ENCODE measurements around the gene SULT1C4. TPM values are rescaled to one million over a fixed set of nuclear protein-coding genes. Genes with fewer than 3 reads are reported as not detected.

SULT1C4 gene
- polyA plus RNA-seq, 4 donors = 1.1 to 13.3 (median 2.4) TPM; not detected in 1

GRCh38 chr2:108378851-108379250, 1.1 kb downstream of the SULT1C4 start:
- peaks cover 0 to 14% (median 0%) of the 10 kb centered on the region in 3 donors for H3K4me1 ChIP-seq (ENCODE audit: control insufficient read depth in 3 of 3, insufficient read depth in 2 of 3, low read depth in 1 of 3, low read length in 2 of 3)
- peaks cover 0 to 5% (median 0%) of the 10 kb centered on the region in 3 donors for H3K36me3 ChIP-seq (ENCODE audit: control insufficient read depth in 3 of 3, insufficient read depth in 2 of 3, low read depth in 1 of 3, low read length in 3 of 3)
- peak overlapping the region in 1 of 3 donors; percentile 49 for H3K4me3 ChIP-seq (ENCODE audit: low read depth in 1 of 3, low read length in 3 of 3)
- WGBS, 3 donors = 31 to 81% (median 70%) methylated on average over 2 of the region's 2 CpGs
- no peak for DNase-seq
- H3K27me3 ChIP-seq (ENCODE audit: control insufficient read depth in 3 of 3, insufficient read depth in 3 of 3, low read length in 3 of 3) = no peaks in the 10 kb centered on the region
- H3K9me3 ChIP-seq (ENCODE audit: control insufficient read depth in 2 of 2, insufficient read depth in 1 of 2, low read depth in 1 of 2, low read length in 1 of 2) = no peaks in the 10 kb centered on the region
- H3K27ac ChIP-seq (ENCODE audit: low read depth in 1 of 3, low read length in 2 of 3) = peak overlapping the region in 2 of 3 donors; percentile 24 to 82
- FAIRE-seq = no peak

DNA sequence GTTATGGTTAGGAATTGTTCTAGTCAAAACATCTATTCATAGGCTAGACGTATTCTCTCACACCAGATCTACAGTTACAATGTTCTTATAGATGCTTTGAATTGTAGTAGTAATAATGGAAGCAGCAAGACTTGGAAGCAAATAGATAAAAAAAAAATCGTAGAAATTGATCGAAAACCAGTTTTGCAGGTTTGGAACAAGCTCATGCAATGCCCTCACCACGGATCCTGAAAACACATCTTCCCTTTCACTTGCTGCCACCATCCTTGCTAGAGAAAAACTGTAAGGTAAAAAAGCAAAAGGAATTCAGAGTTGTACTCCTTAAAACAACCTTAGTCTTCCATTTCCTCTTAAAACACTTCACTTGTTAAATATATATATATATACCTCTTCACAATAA, 4.4 kb downstream of the SULT1C4 start:
- peaks cover 0 to 21% (median 0%) of the 10 kb centered on the region in 3 donors for H3K4me1 ChIP-seq (ENCODE audit: control insufficient read depth in 3 of 3, insufficient read depth in 2 of 3, low read depth in 1 of 3, low read length in 2 of 3)
- 49 to 65% (median 53%) methylated on average over 4 of the region's 4 CpGs for WGBS, 3 donors
- DNase-seq (no peak), FAIRE-seq (no peak)
- peaks cover 0 to 5% (median 0%) of the 10 kb centered on the region in 3 donors for H3K36me3 ChIP-seq (ENCODE audit: control insufficient read depth in 3 of 3, insufficient read depth in 2 of 3, low read depth in 1 of 3, low read length in 3 of 3)
- no peak overlapping the region for H3K27ac ChIP-seq (ENCODE audit: low read depth in 1 of 3, low read length in 2 of 3)
- H3K4me3 ChIP-seq (ENCODE audit: low read depth in 1 of 3, low read length in 3 of 3) = no peak overlapping the region
- no peaks in the 10 kb centered on the region for H3K27me3 ChIP-seq (ENCODE audit: control insufficient read depth in 3 of 3, insufficient read depth in 3 of 3, low read length in 3 of 3)
- H3K9me3 ChIP-seq (ENCODE audit: control insufficient read depth in 2 of 2, insufficient read depth in 1 of 2, low read depth in 1 of 2, low read length in 1 of 2) = no peaks in the 10 kb centered on the region

DNA sequence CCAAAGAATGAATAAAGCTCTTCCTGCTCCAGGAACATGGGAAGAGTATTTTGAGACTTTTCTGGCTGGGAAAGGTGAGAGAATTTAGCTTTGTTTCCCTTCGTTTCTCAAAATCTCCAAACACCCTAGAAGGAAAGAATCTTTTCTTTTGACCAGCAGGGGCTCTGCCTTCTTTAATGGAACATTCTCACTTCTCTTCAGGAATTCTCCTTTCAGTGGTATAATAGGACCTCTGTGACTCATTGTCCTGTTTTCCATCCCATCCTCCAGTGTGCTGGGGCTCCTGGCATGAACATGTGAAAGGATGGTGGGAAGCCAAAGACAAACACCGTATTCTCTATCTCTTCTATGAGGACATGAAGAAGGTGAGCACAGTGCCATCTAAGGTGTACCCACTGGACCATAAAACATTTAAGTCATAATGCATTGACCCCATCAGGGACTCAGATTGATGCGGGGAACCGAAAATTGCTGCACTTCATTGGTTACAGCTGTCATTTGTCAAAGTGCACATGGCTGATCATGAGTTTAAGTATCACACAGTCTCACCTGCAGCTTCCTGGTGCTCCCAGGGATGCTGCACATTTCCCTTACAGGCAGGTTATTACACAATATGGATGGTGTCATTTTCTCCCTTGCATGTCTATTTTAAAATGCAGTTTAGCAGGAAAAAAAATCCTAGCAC, 5.5 kb downstream of the SULT1C4 start:
- DNase-seq (no peak), FAIRE-seq (no peak)
- no peaks in the 10 kb centered on the region for H3K27me3 ChIP-seq (ENCODE audit: control insufficient read depth in 3 of 3, insufficient read depth in 3 of 3, low read length in 3 of 3)
- H3K27ac ChIP-seq (ENCODE audit: low read depth in 1 of 3, low read length in 2 of 3) = no peak overlapping the region
- H3K36me3 ChIP-seq (ENCODE audit: control insufficient read depth in 3 of 3, insufficient read depth in 2 of 3, low read depth in 1 of 3, low read length in 3 of 3) = peaks cover 0 to 9% (median 0%) of the 10 kb centered on the region in 3 donors
- H3K9me3 ChIP-seq (ENCODE audit: control insufficient read depth in 2 of 2, insufficient read depth in 1 of 2, low read depth in 1 of 2, low read length in 1 of 2) = no peaks in the 10 kb centered on the region
- peaks cover 0 to 11% (median 0%) of the 10 kb centered on the region in 3 donors for H3K4me1 ChIP-seq (ENCODE audit: control insufficient read depth in 3 of 3, insufficient read depth in 2 of 3, low read depth in 1 of 3, low read length in 2 of 3)
- WGBS, 3 donors = 80 to 88% (median 87%) methylated on average over 4 of the region's 4 CpGs
- H3K4me3 ChIP-seq (ENCODE audit: low read depth in 1 of 3, low read length in 3 of 3) = no peak overlapping the region

- Histone ChIP-seq H3K36me3 (ENCODE audit: control insufficient read depth in 3 of 3, insufficient read depth in 2 of 3, low read depth in 1 of 3, low read length in 3 of 3) (peaks cover 0 to 13% (median 0%) of the 10 kb centered on the region in 3 donors), H3K4me1 (ENCODE audit: control insufficient read depth in 3 of 3, insufficient read depth in 2 of 3, low read depth in 1 of 3, low read length in 2 of 3) (peaks cover 0 to 10% (median 0%) of the 10 kb centered on the region in 3 donors), H3K4me3 (ENCODE audit: low read depth in 1 of 3, low read length in 3 of 3) (no peak overlapping the region), H3K27ac (ENCODE audit: low read depth in 1 of 3, low read length in 2 of 3) (peak overlapping the region in 1 of 3 donors; percentile 52), H3K9me3 (ENCODE audit: control insufficient read depth in 2 of 2, insufficient read depth in 1 of 2, low read depth in 1 of 2, low read length in 1 of 2) (no peaks in the 10 kb centered on the region), H3K27me3 (ENCODE audit: control insufficient read depth in 3 of 3, insufficient read depth in 3 of 3, low read length in 3 of 3) (no peaks in the 10 kb centered on the region)
- DNase-seq (no peak), FAIRE-seq (no peak)
- WGBS, 3 donors = 85 to 88% (median 87%) methylated on average over 5 of the region's 5 CpGs
These were observed 7.1 kb downstream of the SULT1C4 start for GRCh38 chr2:108384662-108385393.

GRCh38 chr2:108385411-108386071, 7.8 kb downstream of the SULT1C4 start:
- Histone ChIP-seq H3K9me3 (ENCODE audit: control insufficient read depth in 2 of 2, insufficient read depth in 1 of 2, low read depth in 1 of 2, low read length in 1 of 2) (peaks cover 0 to 2% of the 10 kb centered on the region in 2 donors), H3K36me3 (ENCODE audit: control insufficient read depth in 3 of 3, insufficient read depth in 2 of 3, low read depth in 1 of 3, low read length in 3 of 3) (peaks cover 0 to 13% (median 0%) of the 10 kb centered on the region in 3 donors), H3K27ac (ENCODE audit: low read depth in 1 of 3, low read length in 2 of 3) (peak overlapping the region in 1 of 3 donors; percentile 52), H3K27me3 (ENCODE audit: control insufficient read depth in 3 of 3, insufficient read depth in 3 of 3, low read length in 3 of 3) (no peaks in the 10 kb centered on the region), H3K4me3 (ENCODE audit: low read depth in 1 of 3, low read length in 3 of 3) (no peak overlapping the region), H3K4me1 (ENCODE audit: control insufficient read depth in 3 of 3, insufficient read depth in 2 of 3, low read depth in 1 of 3, low read length in 2 of 3) (peaks cover 0 to 10% (median 0%) of the 10 kb centered on the region in 3 donors)
- DNase-seq = peak in 1 of 2 donors; percentile 66
- WGBS, 3 donors = 73 to 75% (median 74%) methylated on average over 5 of the region's 5 CpGs
- no peak for FAIRE-seq

DNA sequence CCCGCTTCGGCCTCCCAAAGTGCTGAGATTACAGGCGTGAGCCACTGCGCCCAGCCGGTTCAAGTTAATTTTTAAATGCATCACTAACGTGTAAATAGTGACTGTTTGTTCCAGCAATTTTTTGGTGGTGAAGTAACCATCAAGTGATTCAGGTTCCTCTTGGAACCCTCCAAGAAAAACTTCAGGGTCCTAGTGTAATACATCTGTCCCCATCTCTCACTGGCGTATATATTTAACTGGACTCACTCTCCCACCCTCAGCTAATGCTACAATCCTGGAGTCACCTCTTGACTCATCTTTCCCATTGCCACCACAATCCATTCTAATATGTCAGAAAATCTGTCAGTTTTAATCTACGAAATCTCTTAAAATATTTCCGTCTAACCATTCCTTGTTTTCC, 10.3 kb downstream of the SULT1C4 start:
- 81 to 89% (median 88%) methylated on average over 9 of the region's 9 CpGs for WGBS, 3 donors
- no peak for DNase-seq
- no peak for FAIRE-seq
- Histone ChIP-seq H3K4me1 (ENCODE audit: control insufficient read depth in 3 of 3, insufficient read depth in 2 of 3, low read depth in 1 of 3, low read length in 2 of 3) (peaks cover 0 to 10% (median 0%) of the 10 kb centered on the region in 3 donors), H3K9me3 (ENCODE audit: control insufficient read depth in 2 of 2, insufficient read depth in 1 of 2, low read depth in 1 of 2, low read length in 1 of 2) (peaks cover 0 to 16% of the 10 kb centered on the region in 2 donors), H3K27ac (ENCODE audit: low read depth in 1 of 3, low read length in 2 of 3) (no peak overlapping the region), H3K36me3 (ENCODE audit: control insufficient read depth in 3 of 3, insufficient read depth in 2 of 3, low read depth in 1 of 3, low read length in 3 of 3) (peaks cover 0 to 11% (median 0%) of the 10 kb centered on the region in 3 donors), H3K27me3 (ENCODE audit: control insufficient read depth in 3 of 3, insufficient read depth in 3 of 3, low read length in 3 of 3) (no peaks in the 10 kb centered on the region), H3K4me3 (ENCODE audit: low read depth in 1 of 3, low read length in 3 of 3) (no peak overlapping the region)

- Histone ChIP-seq H3K9me3 (ENCODE audit: control insufficient read depth in 2 of 2, insufficient read depth in 1 of 2, low read depth in 1 of 2, low read length in 1 of 2) (peaks cover 0 to 20% of the 10 kb centered on the region in 2 donors), H3K4me3 (ENCODE audit: low read depth in 1 of 3, low read length in 3 of 3) (no peak overlapping the region), H3K27me3 (ENCODE audit: control insufficient read depth in 3 of 3, insufficient read depth in 3 of 3, low read length in 3 of 3) (no peaks in the 10 kb centered on the region), H3K36me3 (ENCODE audit: control insufficient read depth in 3 of 3, insufficient read depth in 2 of 3, low read depth in 1 of 3, low read length in 3 of 3) (peaks cover 0 to 8% (median 0%) of the 10 kb centered on the region in 3 donors), H3K4me1 (ENCODE audit: control insufficient read depth in 3 of 3, insufficient read depth in 2 of 3, low read depth in 1 of 3, low read length in 2 of 3) (peaks cover 0 to 3% (median 0%) of the 10 kb centered on the region in 3 donors), H3K27ac (ENCODE audit: low read depth in 1 of 3, low read length in 2 of 3) (no peak overlapping the region)
- WGBS, 3 donors = 75 to 91% (median 82%) methylated on average over 2 of the region's 2 CpGs
- no peak for DNase-seq
- FAIRE-seq = no peak
These were observed 12.6 kb downstream of the SULT1C4 start for GRCh38 chr2:108390340-108390739.

- peaks cover 0 to 8% (median 0%) of the 10 kb centered on the region in 3 donors for H3K36me3 ChIP-seq (ENCODE audit: control insufficient read depth in 3 of 3, insufficient read depth in 2 of 3, low read depth in 1 of 3, low read length in 3 of 3)
- H3K27ac ChIP-seq (ENCODE audit: low read depth in 1 of 3, low read length in 2 of 3) = no peak overlapping the region
- H3K4me1 ChIP-seq (ENCODE audit: control insufficient read depth in 3 of 3, insufficient read depth in 2 of 3, low read depth in 1 of 3, low read length in 2 of 3) = no peaks in the 10 kb centered on the region
- H3K27me3 ChIP-seq (ENCODE audit: control insufficient read depth in 3 of 3, insufficient read depth in 3 of 3, low read length in 3 of 3) = no peaks in the 10 kb centered on the region
- no peak for DNase-seq
- FAIRE-seq = no peak
- H3K9me3 ChIP-seq (ENCODE audit: control insufficient read depth in 2 of 2, insufficient read depth in 1 of 2, low read depth in 1 of 2, low read length in 1 of 2) = peaks cover 0 to 23% of the 10 kb centered on the region in 2 donors
- no peak overlapping the region for H3K4me3 ChIP-seq (ENCODE audit: low read depth in 1 of 3, low read length in 3 of 3)
- WGBS, 3 donors = 88 to 95% (median 90%) methylated on average over 1 of the region's 1 CpG
These were observed 14.3 kb downstream of the SULT1C4 start for GRCh38 chr2:108392029-108392428.

Data from small intestine (tissue), 7 donors.